ENCODE results near the gene SLC25A20. TPM values are rescaled to one million over a fixed set of nuclear protein-coding genes. Genes with fewer than 3 reads are reported as not detected.

SLC25A20 gene
- total RNA-seq, 1 experiment from 2014 or later: 17.7 TPM

- Histone ChIP-seq H3K4me2 (ENCODE audit: low read length) (no peak overlapping the region), H3K27ac (ENCODE audit: low read length) (no peak overlapping the region), H4K20me1 (ENCODE audit: low read length) (0 out of 2 replicates have a peak, but pooled peaks cover 5% of the 10 kb centered on the region), H3K36me3 (ENCODE audit: low read depth, low read length) (no peaks in the 10 kb centered on the region), H3F3A (ENCODE audit: low read length, unreplicated experiment) (no peaks in the 10 kb centered on the region), H2AFZ (ENCODE audit: low read length) (no peak overlapping the region), H3K27me3 (ENCODE audit: low read length) (no peaks in the 10 kb centered on the region), H3K4me3 (ENCODE audit: low read length) (no peak overlapping the region), H3K9ac (ENCODE audit: low read length) (no peak overlapping the region), H3K9me2 (replicated peaks; ENCODE audit: low read length) (no peaks in the 10 kb centered on the region), H3K4me1 (ENCODE audit: insufficient read depth, low read length) (0 out of 2 replicates have a peak, but pooled peaks cover 9% of the 10 kb centered on the region), H3K9me3 (ENCODE audit: low read length) (no peaks in the 10 kb centered on the region), H3K79me2 (ENCODE audit: low read length) (peaks cover 61% of the 10 kb centered on the region)
- DNase-seq (no peak), ATAC-seq (no peak)
- ChIA-PET POLR2A (ENCODE audit: unreplicated experiment) (no interaction called here), CTCF (no interaction called here)
- no peak for TF ChIP-seq EZH2phosphoT487 (IDR thresholded peaks at IDR 0.05; ENCODE audit: borderline replicate concordance, low read length)
- no peak for TF ChIP-seq CTCF (conservative IDR thresholded peaks at IDR 0.05; ENCODE audit: low read depth, low read length)
- no peak for TF ChIP-seq EZH2 (IDR thresholded peaks at IDR 0.05; ENCODE audit: low read length, unreplicated experiment)
- no TSS peak for BruUV-seq (replicated peaks)
- intact Hi-C loops (cut with micrococcal nuclease): no loop called here
Measured at GRCh38 chr3:48819234-48820221, 79.2 kb downstream of the SLC25A20 start.

GRCh38 chr3:48811524-48811923 is 87.2 kb downstream of the SLC25A20 start:
- H3K36me3 ChIP-seq (ENCODE audit: low read depth, low read length): no peaks in the 10 kb centered on the region

More at GRCh38 chr3:48811524-48811923, 87.2 kb downstream of the SLC25A20 start:
- DNase-seq (no peak), ATAC-seq (no peak)
- POLR2A ChIA-PET (ENCODE audit: unreplicated experiment): no interaction called here
- Histone ChIP-seq H3K9ac (ENCODE audit: low read length) (no peak overlapping the region), H3K9me2 (replicated peaks; ENCODE audit: low read length) (no peaks in the 10 kb centered on the region), H2AFZ (ENCODE audit: low read length) (no peak overlapping the region), H3K9me3 (ENCODE audit: low read length) (no peaks in the 10 kb centered on the region), H3K27me3 (ENCODE audit: low read length) (no peaks in the 10 kb centered on the region), H3K27ac (ENCODE audit: low read length) (no peak overlapping the region), H4K20me1 (ENCODE audit: low read length) (no peaks in the 10 kb centered on the region), H3K79me2 (ENCODE audit: low read length) (peaks cover 28% of the 10 kb centered on the region), H3K4me1 (ENCODE audit: insufficient read depth, low read length) (no peaks in the 10 kb centered on the region), H3F3A (ENCODE audit: low read length, unreplicated experiment) (no peaks in the 10 kb centered on the region), H3K4me3 (ENCODE audit: low read length) (no peak overlapping the region), H3K4me2 (ENCODE audit: low read length) (no peak overlapping the region)
- intact Hi-C loops (cut with micrococcal nuclease): no loop called here
- BruUV-seq (replicated peaks): no TSS peak
- no peak for TF ChIP-seq CTCF (conservative IDR thresholded peaks at IDR 0.05; ENCODE audit: low read depth, low read length)
- TF ChIP-seq EZH2phosphoT487 (IDR thresholded peaks at IDR 0.05; ENCODE audit: borderline replicate concordance, low read length): no peak
- TF ChIP-seq EZH2 (IDR thresholded peaks at IDR 0.05; ENCODE audit: low read length, unreplicated experiment): no peak
- CTCF ChIA-PET: no interaction called here

Other genes with a start within 250 kb of the SLC25A20 start
- 0.92 and 1.1 TPM in 2 replicates for gene CELSR3, start 236.0 kb downstream of the SLC25A20 start, total RNA-seq (2014; rRNA removed)
- gene NCKIPSD, start 213.0 kb downstream of the SLC25A20 start, total RNA-seq (2014; rRNA removed): 56.3 and 66.8 TPM in 2 replicates
- 88.1 and 102 TPM in 2 replicates for gene IP6K2, start 181.7 kb downstream of the SLC25A20 start, total RNA-seq (2014; rRNA removed)
- 68.1 and 117 TPM in 2 replicates for gene PRKAR2A, start 51.0 kb downstream of the SLC25A20 start, total RNA-seq (2014; rRNA removed)
- 136 and 156 TPM in 2 replicates for gene ARIH2, start 20.0 kb upstream of the SLC25A20 start, total RNA-seq (2014; rRNA removed)
- 44.5 and 50.1 TPM in 2 replicates for gene P4HTM, start 91.4 kb upstream of the SLC25A20 start, total RNA-seq (2014; rRNA removed)
- gene WDR6, start 108.5 kb upstream of the SLC25A20 start, total RNA-seq (2014; rRNA removed): 92.7 and 117 TPM in 2 replicates
- 37.2 and 43.3 TPM in 2 replicates for gene DALRD3, start 119.7 kb upstream of the SLC25A20 start, total RNA-seq (2014; rRNA removed)
- gene NDUFAF3, start 123.2 kb upstream of the SLC25A20 start, total RNA-seq (2014; rRNA removed): 191 and 211 TPM in 2 replicates
- gene IMPDH2, start 130.5 kb upstream of the SLC25A20 start, total RNA-seq (2014; rRNA removed): 532 and 576 TPM in 2 replicates
- 90.2 and 124 TPM in 2 replicates for gene QRICH1, start 195.2 kb upstream of the SLC25A20 start, total RNA-seq (2014; rRNA removed)
- 310 and 316 TPM in 2 replicates for gene QARS1, start 205.9 kb upstream of the SLC25A20 start, total RNA-seq (2014; rRNA removed)
- gene USP19, start 221.9 kb upstream of the SLC25A20 start, total RNA-seq (2014; rRNA removed): 84.4 and 86.7 TPM in 2 replicates
- gene LAMB2, start 234.2 kb upstream of the SLC25A20 start, total RNA-seq (2014; rRNA removed): 240 and 365 TPM in 2 replicates

Measured in PC-3 (cell line).